Head of caudate nucleus (tissue), 42 donors: ENCODE data around the gene IZUMO2.

Source experiments
- DNase-seq, 42 donors: peaks; one replicate each; pipeline versions ENCODE4 v3.0.0 to v3.0.0-alpha.2; 2020 to 2021; ENCODE audit warnings: mixed read lengths in 7 of 42
- intact Hi-C: fragments of 100-400 bp; cut with DNase I; formaldehyde crosslinking; loops from one replicate; pipeline ENCODE4 v1.15.0; 2022

The IZUMO2 gene

GRCh38 chr19:50162988-50163387 is at the start of gene IZUMO2:
TSS of gene IZUMO2 (minus strand) at chr19:50163281. CDS start at chr19:50163194, 87 bp downstream.
- DNase-seq = peak in 10 of 42 donors; percentile 6 to 39 (median 20)
- intact Hi-C loops = no loop called here

- intact Hi-C loops = no loop called here
- DNase-seq = no peak
These were observed 47.3 kb upstream of the IZUMO2 start for GRCh38 chr19:50210425-50210824.

GRCh38 chr19:50209131-50209530 is 46.0 kb upstream of the IZUMO2 start:
- no peak for DNase-seq
- intact Hi-C loops = no loop called here

GRCh38 chr19:50207730-50208129 is 44.6 kb upstream of the IZUMO2 start:
- intact Hi-C loops = no loop called here
- DNase-seq = no peak

GRCh38 chr19:50206191-50206590 is 43.1 kb upstream of the IZUMO2 start:
- intact Hi-C loops = no loop called here
- no peak for DNase-seq

- intact Hi-C loops = no loop called here
- DNase-seq = no peak
These were observed 42.6 kb upstream of the IZUMO2 start for GRCh38 chr19:50205681-50206138.

- DNase-seq = peak in 37 of 42 donors; percentile 20 to 72 (median 41)
- intact Hi-C loops = loop anchor here (5.0 kb wide), 1 partner anchor 122 kb away; the partner anchor contains the start of gene KCNC3
These were observed 42.0 kb upstream of the IZUMO2 start for GRCh38 chr19:50204811-50205675.

- no peak for DNase-seq
- intact Hi-C loops = loop anchor here (5.0 kb wide), 1 partner anchor 123 kb away; the partner anchor contains the start of gene KCNC3
These were observed 41.0 kb upstream of the IZUMO2 start for GRCh38 chr19:50204081-50204428.

- intact Hi-C loops = loop anchor here (5.0 kb wide), 1 partner anchor 124 kb away; the partner anchor contains the start of gene KCNC3
- peak; percentile 90 to 99 (median 98) for DNase-seq
These were observed 40.4 kb upstream of the IZUMO2 start, which contains the start of gene MYH14 for GRCh38 chr19:50203281-50204080. TSS of gene MYH14 (plus strand) at chr19:50203622. CDS start at chr19:50210366, 6,744 bp downstream.

- intact Hi-C loops = loop anchor here (5.0 kb wide), 1 partner anchor 124 kb away; the partner anchor contains the start of gene KCNC3
- no peak for DNase-seq
These were observed 39.8 kb upstream of the IZUMO2 start for GRCh38 chr19:50202962-50203280.

- peak in 8 of 42 donors; percentile 21 to 56 (median 30) for DNase-seq
- intact Hi-C loops = loop anchor here (5.0 kb wide), 1 partner anchor 125 kb away; the partner anchor contains the start of gene KCNC3
These were observed 39.3 kb upstream of the IZUMO2 start for GRCh38 chr19:50202386-50202785.

GRCh38 chr19:50199259-50199555 is 36.1 kb upstream of the IZUMO2 start:
- intact Hi-C loops = no loop called here
- peak in 1 of 42 donors; percentile 33 for DNase-seq

- intact Hi-C loops = no loop called here
- DNase-seq = peak in 14 of 42 donors; percentile 13 to 65 (median 28)
These were observed 35.6 kb upstream of the IZUMO2 start for GRCh38 chr19:50198431-50199258.

GRCh38 chr19:50197348-50197747 is 34.3 kb upstream of the IZUMO2 start:
- DNase-seq = no peak
- intact Hi-C loops = no loop called here

GRCh38 chr19:50196322-50196932 is 33.3 kb upstream of the IZUMO2 start:
- intact Hi-C loops = no loop called here
- DNase-seq = no peak

GRCh38 chr19:50195224-50195623 is 32.1 kb upstream of the IZUMO2 start:
- DNase-seq = no peak
- intact Hi-C loops = no loop called here

GRCh38 chr19:50192463-50193211 is 29.6 kb upstream of the IZUMO2 start:
- intact Hi-C loops = no loop called here
- DNase-seq = no peak

- no peak for DNase-seq
- intact Hi-C loops = no loop called here
These were observed 28.1 kb upstream of the IZUMO2 start for GRCh38 chr19:50191216-50191615.
